GM21515 (cell line): ENCODE results near the gene GOLPH3.
"Not testable (repeated sequence)": the region's sequence is repeated elsewhere in the genome, so short reads cannot be mapped to it uniquely, and the experiment has no call there.

Experiments used
- ATAC-seq: cut with Tn5 transposase; IDR thresholded peaks from one replicate; pipeline ENCODE4 v1.9.1; 2021; ENCODE audit not compliant: unreplicated experiment

GOLPH3 gene

DNA sequence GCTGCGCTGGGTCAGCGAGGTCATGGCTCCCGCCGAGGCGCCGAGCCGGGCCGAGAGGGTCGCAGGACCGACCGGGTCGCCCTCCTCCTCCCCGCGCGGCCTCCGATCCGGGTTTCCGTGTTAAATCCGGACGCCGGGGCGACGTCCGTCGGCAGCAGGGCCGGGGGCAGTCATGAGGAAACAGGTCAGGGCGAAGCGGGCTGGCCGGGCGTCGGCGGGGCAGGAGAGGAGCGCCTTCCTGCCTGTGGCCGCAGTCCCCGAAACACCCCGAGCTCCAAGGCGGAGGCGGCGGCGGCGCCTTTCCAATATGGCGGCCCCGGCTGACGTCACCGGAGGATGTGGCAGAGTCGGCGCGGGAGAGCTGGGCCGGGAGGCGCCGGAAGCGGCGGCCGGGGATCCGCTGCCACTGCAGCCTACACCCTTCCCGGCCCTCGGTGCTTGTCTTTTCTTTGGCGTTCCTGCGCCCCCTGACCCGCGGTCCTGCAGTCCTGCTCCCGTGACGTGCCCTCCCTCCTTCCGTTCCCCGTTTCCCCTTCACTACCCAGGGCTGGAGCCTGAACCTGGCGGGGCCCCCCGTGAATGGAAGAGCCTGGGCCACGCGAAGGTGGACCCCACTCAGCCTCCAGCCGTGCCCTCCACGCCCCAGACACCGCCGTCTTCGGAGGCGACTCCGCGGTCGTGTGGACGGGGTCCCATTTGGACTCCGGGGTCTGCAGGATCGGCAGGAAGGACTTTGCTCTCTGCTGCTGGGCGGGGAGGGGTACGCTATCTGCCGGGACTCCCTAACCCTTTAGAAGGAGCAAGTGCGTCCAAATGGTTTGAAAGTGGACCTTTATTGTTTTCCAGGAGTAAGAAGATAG, at the start of gene GOLPH3:
Gene GOLPH3, minus strand, starts transcription at position 309 of the 860 bp plus-strand sequence. Its CDS starts 285 bp downstream, at position 24.
- peak; percentile 75 for ATAC-seq

DNA sequence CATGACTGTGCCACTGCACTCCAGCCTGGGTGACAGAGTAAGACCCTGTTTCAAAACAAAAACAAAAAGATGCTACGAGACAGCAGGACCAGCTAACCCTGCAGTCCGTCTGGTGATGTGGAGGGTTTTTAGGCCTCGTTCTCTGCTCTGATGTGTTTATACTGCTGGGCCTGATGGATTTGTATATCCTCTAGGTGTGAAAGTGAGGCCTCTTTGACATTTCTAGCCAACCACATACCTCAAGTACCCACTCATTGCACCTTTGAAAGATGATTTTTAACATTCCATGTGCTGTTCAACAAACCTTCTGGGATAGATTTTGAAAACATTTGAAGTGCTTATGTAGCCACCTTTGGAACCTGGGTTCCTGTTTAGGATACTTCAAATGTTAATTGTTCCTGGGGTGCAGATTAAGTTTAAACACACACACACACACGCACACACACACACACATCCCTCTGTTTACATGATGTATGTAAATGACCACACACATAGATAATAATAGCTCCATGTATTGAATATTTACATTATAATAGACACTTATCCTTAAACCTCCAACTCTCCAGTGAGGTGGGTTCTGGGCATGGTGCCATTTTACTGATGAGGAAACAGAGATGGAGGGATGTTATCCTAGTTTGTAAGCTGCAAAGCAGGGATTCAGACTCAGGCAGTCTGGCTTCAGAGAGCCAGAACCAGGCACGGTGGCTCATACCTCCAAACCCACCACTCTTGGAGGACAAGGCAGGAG, 48.8 kb upstream of the GOLPH3 start:
- no peak for ATAC-seq

DNA sequence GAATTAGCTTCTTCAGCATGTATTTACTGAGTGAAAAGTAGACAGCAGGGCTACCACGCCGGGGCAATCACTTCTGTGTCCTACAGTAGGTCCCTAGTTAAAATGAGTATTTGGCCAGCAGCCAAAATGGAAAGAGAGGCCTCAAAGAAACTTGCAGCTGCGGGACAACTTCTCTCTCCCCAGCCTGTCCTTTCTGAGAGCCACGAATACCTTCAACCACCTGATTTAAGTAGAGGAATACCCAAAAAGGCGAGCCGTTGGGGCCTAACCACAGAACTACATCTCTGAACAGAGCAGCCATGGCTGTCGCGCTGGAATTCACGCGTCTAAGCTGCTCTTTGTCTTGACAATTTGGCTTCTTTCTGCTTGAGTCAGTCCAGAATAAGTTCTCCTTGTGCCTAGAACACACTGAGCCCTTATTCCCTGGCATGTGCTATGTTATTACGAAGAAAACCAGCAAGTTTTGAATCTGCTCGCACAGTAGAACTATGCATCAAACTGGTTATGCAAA, 43.8 kb upstream of the GOLPH3 start:
- no peak for ATAC-seq

DNA sequence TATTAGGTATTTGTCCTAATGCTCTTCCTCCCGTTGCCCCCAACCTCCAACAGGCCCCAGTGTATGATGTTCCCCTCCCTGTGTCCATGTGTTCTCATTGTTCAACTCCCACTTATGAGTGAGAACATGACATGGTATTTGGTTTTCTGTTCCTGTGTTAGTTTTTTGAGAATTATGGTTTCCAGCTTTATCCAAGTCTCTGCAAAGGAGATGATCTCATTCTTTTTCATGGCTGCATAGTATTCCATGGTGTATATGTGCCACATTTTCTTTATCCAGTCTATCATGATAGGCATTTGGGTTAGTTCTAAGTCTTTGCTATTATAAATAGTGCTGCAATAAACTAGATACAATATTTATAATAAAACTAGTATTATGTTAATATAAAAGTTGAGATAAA, 40.2 kb upstream of the GOLPH3 start:
- ATAC-seq: not testable (repeated sequence)

- ATAC-seq: no peak
Measured at GRCh38 chr5:32210151-32210550, 36.0 kb upstream of the GOLPH3 start.

GRCh38 chr5:32208837-32209236, 34.7 kb upstream of the GOLPH3 start:
- ATAC-seq: not testable (repeated sequence)

- no peak for ATAC-seq
Measured at GRCh38 chr5:32207355-32207634, 33.2 kb upstream of the GOLPH3 start.

GRCh38 chr5:32206509-32207354, 32.6 kb upstream of the GOLPH3 start:
- ATAC-seq: peak; percentile 44

DNA sequence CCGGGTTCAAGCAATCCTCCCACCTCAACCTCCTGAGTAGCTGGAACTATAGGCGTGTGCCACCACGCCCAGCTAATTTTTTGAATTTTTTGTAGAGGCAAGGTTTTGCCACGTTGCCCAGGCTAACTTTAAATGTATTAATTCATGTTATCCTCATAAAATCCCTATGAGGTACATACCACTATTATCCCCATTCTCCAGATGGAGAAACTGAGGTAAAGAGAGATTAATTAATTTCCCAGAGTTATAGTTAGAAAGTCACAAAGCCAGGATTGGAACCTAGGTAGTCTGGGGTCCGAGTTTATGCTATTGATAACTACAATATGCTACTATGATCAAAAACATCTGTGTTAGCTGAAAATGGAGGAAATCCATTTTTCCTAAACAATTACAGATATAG, 31.9 kb upstream of the GOLPH3 start:
- no peak for ATAC-seq

GRCh38 chr5:32202394-32202793, 28.3 kb upstream of the GOLPH3 start:
- no peak for ATAC-seq

- no peak for ATAC-seq
Measured at GRCh38 chr5:32201122-32201753, 27.1 kb upstream of the GOLPH3 start.

DNA sequence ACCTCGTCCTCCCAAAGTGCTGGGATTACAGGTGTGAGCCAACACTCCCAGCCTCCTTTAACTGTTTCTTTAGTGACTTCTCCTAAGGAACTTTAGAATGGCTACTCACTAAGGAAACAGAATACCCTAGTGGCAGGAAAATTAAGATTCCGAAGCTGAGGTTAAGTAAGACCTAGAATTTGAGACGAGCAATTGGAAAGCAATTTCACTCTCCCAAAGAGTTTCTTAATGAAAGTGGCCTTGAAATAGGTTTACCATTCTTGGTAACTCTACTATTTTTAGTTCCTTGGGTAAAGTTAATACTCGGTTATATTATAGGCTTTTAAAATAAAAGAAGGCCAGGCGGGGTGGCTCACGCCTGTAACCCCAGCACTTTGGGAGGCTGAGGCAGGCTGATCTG, 22.9 kb upstream of the GOLPH3 start:
- ATAC-seq: no peak

GRCh38 chr5:32195265-32195664, 21.1 kb upstream of the GOLPH3 start:
- ATAC-seq: no peak

- ATAC-seq: no peak
Measured at GRCh38 chr5:32193591-32193990, 19.5 kb upstream of the GOLPH3 start.

GRCh38 chr5:32190095-32190494, 16.0 kb upstream of the GOLPH3 start:
- no peak for ATAC-seq

GRCh38 chr5:32187675-32188074, 13.6 kb upstream of the GOLPH3 start:
- no peak for ATAC-seq

- ATAC-seq: peak; percentile 83
Measured at GRCh38 chr5:32182463-32183063, 8.4 kb upstream of the GOLPH3 start.

- peak; percentile 21 for ATAC-seq
Measured at GRCh38 chr5:32173267-32174010, 680 bp downstream of the GOLPH3 start.

DNA sequence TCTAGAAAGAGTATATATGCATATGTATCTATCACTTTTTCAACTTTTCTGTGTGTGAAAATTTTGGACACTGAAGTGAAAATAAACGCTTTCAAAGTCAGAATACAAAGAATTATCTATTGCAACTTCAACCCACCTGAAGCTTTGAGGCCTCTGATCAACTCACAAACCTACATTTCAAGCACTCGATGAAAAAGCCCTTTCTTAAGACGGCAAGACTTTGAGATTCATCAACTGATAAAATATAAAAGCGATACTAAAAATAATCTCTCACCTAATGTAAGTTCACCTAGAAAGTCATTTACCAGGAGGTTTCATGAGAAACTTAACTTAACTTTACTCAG, 1.2 kb downstream of the GOLPH3 start:
- no peak for ATAC-seq
